Measurements from ENCODE around the gene ZNF408. TPM values are rescaled to one million over a fixed set of nuclear protein-coding genes. Genes with fewer than 3 reads are reported as not detected.

The ZNF408 gene
- total RNA-seq, 2 experiments from 2014 or later: 8.8 to 9.0 TPM

- DNase-seq: no peak
- ATAC-seq: no peak
- H3K36me3 Mint-ChIP-seq (ENCODE audit: low read depth): peaks cover 28% of the 10 kb centered on the region
- peaks cover 54% of the 10 kb centered on the region for H3K4me1 Mint-ChIP-seq
- intact Hi-C loops (cut with DNase I, micrococcal nuclease): no loop called here
- H3K27me3 Mint-ChIP-seq: no peaks in the 10 kb centered on the region
- ChIA-PET CTCF (no interaction called here), POLR2A (no interaction called here)
- H3K4me3 Mint-ChIP-seq: no peak overlapping the region
- H3K27ac Mint-ChIP-seq: peak overlapping the region; percentile 9
- no peaks in the 10 kb centered on the region for H3K9me3 Mint-ChIP-seq (ENCODE audit: low read depth)
Observed at GRCh38 chr11:46676436-46677158, 24.2 kb upstream of the ZNF408 start.

- no peak for DNase-seq
- H3K27ac Mint-ChIP-seq: peak overlapping the region; percentile 9
- no peaks in the 10 kb centered on the region for H3K27me3 Mint-ChIP-seq
- no peak overlapping the region for H3K4me3 Mint-ChIP-seq
- no peaks in the 10 kb centered on the region for H3K9me3 Mint-ChIP-seq (ENCODE audit: low read depth)
- H3K4me1 Mint-ChIP-seq: peaks cover 49% of the 10 kb centered on the region
- peaks cover 23% of the 10 kb centered on the region for H3K36me3 Mint-ChIP-seq (ENCODE audit: low read depth)
- intact Hi-C loops (cut with DNase I, micrococcal nuclease): no loop called here
- ATAC-seq: no peak
- POLR2A ChIA-PET: no interaction called here
- CTCF ChIA-PET: no interaction called here
Observed at GRCh38 chr11:46677169-46677568, 23.7 kb upstream of the ZNF408 start.

GRCh38 chr11:46677991-46678740, 22.7 kb upstream of the ZNF408 start:
- H3K9me3 Mint-ChIP-seq (ENCODE audit: low read depth): no peaks in the 10 kb centered on the region
- intact Hi-C loops (cut with DNase I, micrococcal nuclease): no loop called here
- no peaks in the 10 kb centered on the region for H3K27me3 Mint-ChIP-seq
- H3K36me3 Mint-ChIP-seq (ENCODE audit: low read depth): peaks cover 18% of the 10 kb centered on the region
- ChIA-PET CTCF (no interaction called here), POLR2A (no interaction called here)
- H3K4me3 Mint-ChIP-seq: no peak overlapping the region
- ATAC-seq: no peak
- H3K4me1 Mint-ChIP-seq: peaks cover 40% of the 10 kb centered on the region
- H3K27ac Mint-ChIP-seq: peak overlapping the region; percentile 37
- no peak for DNase-seq

- ChIA-PET POLR2A (no interaction called here), CTCF (no interaction called here)
- H3K27ac Mint-ChIP-seq: no peak overlapping the region
- intact Hi-C loops (cut with DNase I, micrococcal nuclease): no loop called here
- H3K27me3 Mint-ChIP-seq: no peaks in the 10 kb centered on the region
- no peak for ATAC-seq
- DNase-seq: no peak
- H3K4me3 Mint-ChIP-seq: no peak overlapping the region
- no peaks in the 10 kb centered on the region for H3K9me3 Mint-ChIP-seq (ENCODE audit: low read depth)
- peaks cover 36% of the 10 kb centered on the region for H3K4me1 Mint-ChIP-seq
- peaks cover 18% of the 10 kb centered on the region for H3K36me3 Mint-ChIP-seq (ENCODE audit: low read depth)
Observed at GRCh38 chr11:46678741-46679130, 22.1 kb upstream of the ZNF408 start.

GRCh38 chr11:46679241-46680163, 21.3 kb upstream of the ZNF408 start:
- intact Hi-C loops (cut with DNase I, micrococcal nuclease): no loop called here
- H3K9me3 Mint-ChIP-seq (ENCODE audit: low read depth): no peaks in the 10 kb centered on the region
- H3K4me3 Mint-ChIP-seq: no peak overlapping the region
- ChIA-PET POLR2A (interaction anchor here (0.6 to 0.9 kb wide), 2 partner anchors 203 to 319 kb away, joined by 3 to 5 read pairs; no protein-coding TSS in a partner anchor), CTCF (no interaction called here)
- no peaks in the 10 kb centered on the region for H3K27me3 Mint-ChIP-seq
- no peak overlapping the region for H3K27ac Mint-ChIP-seq
- H3K4me1 Mint-ChIP-seq: peaks cover 30% of the 10 kb centered on the region
- no peak for ATAC-seq
- peaks cover 21% of the 10 kb centered on the region for H3K36me3 Mint-ChIP-seq (ENCODE audit: low read depth)
- DNase-seq: no peak

GRCh38 chr11:46680164-46680760, 20.6 kb upstream of the ZNF408 start:
- Mint-ChIP-seq H3K4me3 (no peak overlapping the region), H3K27ac (no peak overlapping the region), H3K27me3 (no peaks in the 10 kb centered on the region), H3K36me3 (ENCODE audit: low read depth) (peaks cover 21% of the 10 kb centered on the region), H3K4me1 (peaks cover 23% of the 10 kb centered on the region), H3K9me3 (ENCODE audit: low read depth) (no peaks in the 10 kb centered on the region)
- CTCF ChIA-PET: no interaction called here
- POLR2A ChIA-PET: interaction anchor here (0.6 to 1.1 kb wide), 3 partner anchors 9 to 319 kb away, joined by 3 to 5 read pairs (median 4); no protein-coding TSS in a partner anchor
- no peak for ATAC-seq
- no peak for DNase-seq
- intact Hi-C loops (cut with DNase I, micrococcal nuclease): no loop called here

- no peak for DNase-seq
- intact Hi-C loops (cut with DNase I, micrococcal nuclease): no loop called here
- peaks cover 17% of the 10 kb centered on the region for H3K4me1 Mint-ChIP-seq
- ChIA-PET CTCF (no interaction called here), POLR2A (interaction anchor here (1.1 kb wide), 1 partner anchor 10 kb away, joined by 4 read pairs; no protein-coding TSS in a partner anchor)
- H3K36me3 Mint-ChIP-seq (ENCODE audit: low read depth): peaks cover 22% of the 10 kb centered on the region
- H3K9me3 Mint-ChIP-seq (ENCODE audit: low read depth): no peaks in the 10 kb centered on the region
- H3K27me3 Mint-ChIP-seq: no peaks in the 10 kb centered on the region
- no peak overlapping the region for H3K4me3 Mint-ChIP-seq
- no peak for ATAC-seq
- no peak overlapping the region for H3K27ac Mint-ChIP-seq
Observed at GRCh38 chr11:46680815-46681214, 20.0 kb upstream of the ZNF408 start.

- no peak for DNase-seq
- CTCF ChIA-PET: interaction anchor here (0.6 to 1.3 kb wide), 3 partner anchors 16 to 64 kb away, joined by 3 to 4 read pairs (median 3); partner anchors contain the start of gene ATG13
- Mint-ChIP-seq H3K4me3 (no peak overlapping the region), H3K27ac (no peak overlapping the region), H3K27me3 (no peaks in the 10 kb centered on the region), H3K36me3 (ENCODE audit: low read depth) (peaks cover 25% of the 10 kb centered on the region), H3K9me3 (ENCODE audit: low read depth) (no peaks in the 10 kb centered on the region), H3K4me1 (peaks cover 10% of the 10 kb centered on the region)
- POLR2A ChIA-PET: no interaction called here
- intact Hi-C loops (cut with DNase I, micrococcal nuclease): no loop called here
- ATAC-seq: no peak
Observed at GRCh38 chr11:46681814-46682213, 19.0 kb upstream of the ZNF408 start.

- H3K9me3 Mint-ChIP-seq (ENCODE audit: low read depth): no peaks in the 10 kb centered on the region
- peaks cover under 1% of the 10 kb centered on the region for H3K4me1 Mint-ChIP-seq
- no peak overlapping the region for H3K27ac Mint-ChIP-seq
- no peak for ATAC-seq
- CTCF ChIA-PET: interaction anchor here (1.0 to 1.3 kb wide), 3 partner anchors 10 to 65 kb away, joined by 3 to 4 read pairs (median 4); partner anchors contain the start of gene ATG13
- POLR2A ChIA-PET: interaction anchor here (0.7 kb wide), 1 partner anchor 147 kb away, joined by 3 read pairs; no protein-coding TSS in a partner anchor
- peaks cover 32% of the 10 kb centered on the region for H3K36me3 Mint-ChIP-seq (ENCODE audit: low read depth)
- DNase-seq: no peak
- no peaks in the 10 kb centered on the region for H3K27me3 Mint-ChIP-seq
- intact Hi-C loops (cut with DNase I, micrococcal nuclease): no loop called here
- H3K4me3 Mint-ChIP-seq: no peak overlapping the region
Observed at GRCh38 chr11:46682773-46683752, 17.8 kb upstream of the ZNF408 start.

GRCh38 chr11:46684367-46684766, 16.5 kb upstream of the ZNF408 start:
- Mint-ChIP-seq H3K4me3 (no peak overlapping the region), H3K9me3 (ENCODE audit: low read depth) (no peaks in the 10 kb centered on the region), H3K27ac (no peak overlapping the region), H3K4me1 (no peaks in the 10 kb centered on the region), H3K27me3 (no peaks in the 10 kb centered on the region), H3K36me3 (ENCODE audit: low read depth) (peaks cover 30% of the 10 kb centered on the region)
- no peak for DNase-seq
- ChIA-PET CTCF (interaction anchor here (0.6 to 1.0 kb wide), 2 partner anchors 10 to 79 kb away, joined by 5 read pairs; no protein-coding TSS in a partner anchor), POLR2A (no interaction called here)
- intact Hi-C loops (cut with DNase I, micrococcal nuclease): no loop called here
- ATAC-seq: no peak

Measured in activated CD4-positive, alpha-beta T cell treated with anti-CD3 and anti-CD28 coated beads for 36 hours (primary cell).